ENCODE results near the gene CCDC195. TPM values are rescaled to one million over a fixed set of nuclear protein-coding genes. Genes with fewer than 3 reads are reported as not detected.

Gene CCDC195
- total RNA-seq, 2 donors from 2014 or later: not detected

- no peak overlapping the region for H3K27ac ChIP-seq
- H3K4me1 ChIP-seq: no peaks in the 10 kb centered on the region
- no peaks in the 10 kb centered on the region for H3K27me3 ChIP-seq
- H3K4me3 ChIP-seq: no peak overlapping the region
- DNase-seq: no peak
- intact Hi-C loops (cut with DNase I): no loop called here
- TF ChIP-seq, protein P1, sequence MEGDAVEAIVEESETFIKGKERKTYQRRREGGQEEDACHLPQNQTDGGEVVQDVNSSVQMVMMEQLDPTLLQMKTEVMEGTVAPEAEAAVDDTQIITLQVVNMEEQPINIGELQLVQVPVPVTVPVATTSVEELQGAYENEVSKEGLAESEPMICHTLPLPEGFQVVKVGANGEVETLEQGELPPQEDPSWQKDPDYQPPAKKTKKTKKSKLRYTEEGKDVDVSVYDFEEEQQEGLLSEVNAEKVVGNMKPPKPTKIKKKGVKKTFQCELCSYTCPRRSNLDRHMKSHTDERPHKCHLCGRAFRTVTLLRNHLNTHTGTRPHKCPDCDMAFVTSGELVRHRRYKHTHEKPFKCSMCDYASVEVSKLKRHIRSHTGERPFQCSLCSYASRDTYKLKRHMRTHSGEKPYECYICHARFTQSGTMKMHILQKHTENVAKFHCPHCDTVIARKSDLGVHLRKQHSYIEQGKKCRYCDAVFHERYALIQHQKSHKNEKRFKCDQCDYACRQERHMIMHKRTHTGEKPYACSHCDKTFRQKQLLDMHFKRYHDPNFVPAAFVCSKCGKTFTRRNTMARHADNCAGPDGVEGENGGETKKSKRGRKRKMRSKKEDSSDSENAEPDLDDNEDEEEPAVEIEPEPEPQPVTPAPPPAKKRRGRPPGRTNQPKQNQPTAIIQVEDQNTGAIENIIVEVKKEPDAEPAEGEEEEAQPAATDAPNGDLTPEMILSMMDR (IDR thresholded peaks at IDR 0.05): no peak
- H3K9ac ChIP-seq (ENCODE audit: low read depth in 2 of 2, low read length in 2 of 2): no peak overlapping the region
- no peaks in the 10 kb centered on the region for H3K9me3 ChIP-seq
- H3K36me3 ChIP-seq: no peaks in the 10 kb centered on the region
Observed at GRCh38 chr2:224711859-224712665, 4.1 kb downstream of the CCDC195 start.

DNA sequence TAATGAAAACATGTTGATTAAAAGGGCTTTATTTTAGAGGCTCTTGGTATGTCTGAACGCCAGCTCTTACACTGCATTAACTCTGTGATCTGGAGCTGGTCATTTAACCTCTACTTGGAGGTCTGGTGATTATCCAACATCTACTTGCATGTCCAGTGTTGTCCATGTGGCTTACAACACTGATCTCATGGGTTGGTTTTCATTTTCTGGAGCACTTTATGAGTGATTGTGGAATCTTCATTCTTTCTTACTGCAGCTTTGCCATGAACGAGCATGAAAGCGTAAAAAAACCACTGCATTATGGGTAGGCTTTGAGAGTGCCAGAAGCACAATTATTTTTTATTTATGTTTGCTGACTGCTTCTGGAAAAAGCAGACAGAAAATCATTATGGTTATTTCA, 4.8 kb downstream of the CCDC195 start:
- intact Hi-C loops (cut with DNase I): no loop called here
- H3K4me1 ChIP-seq: no peaks in the 10 kb centered on the region
- DNase-seq: no peak
- H3K9ac ChIP-seq (ENCODE audit: low read depth in 2 of 2, low read length in 2 of 2): no peak overlapping the region
- H3K9me3 ChIP-seq: no peaks in the 10 kb centered on the region
- H3K4me3 ChIP-seq: no peak overlapping the region
- H3K36me3 ChIP-seq: no peaks in the 10 kb centered on the region
- TF ChIP-seq, protein P1 (IDR thresholded peaks at IDR 0.05): no peak
- no peak overlapping the region for H3K27ac ChIP-seq
- no peaks in the 10 kb centered on the region for H3K27me3 ChIP-seq

GRCh38 chr2:224709301-224709700, 6.9 kb downstream of the CCDC195 start:
- H3K4me1 ChIP-seq: no peaks in the 10 kb centered on the region
- H3K9ac ChIP-seq (ENCODE audit: low read depth in 2 of 2, low read length in 2 of 2): no peak overlapping the region
- DNase-seq: no peak
- no peaks in the 10 kb centered on the region for H3K36me3 ChIP-seq
- intact Hi-C loops (cut with DNase I): no loop called here
- TF ChIP-seq, protein P1 (IDR thresholded peaks at IDR 0.05): no peak
- no peaks in the 10 kb centered on the region for H3K27me3 ChIP-seq
- H3K4me3 ChIP-seq: no peak overlapping the region
- no peaks in the 10 kb centered on the region for H3K9me3 ChIP-seq
- no peak overlapping the region for H3K27ac ChIP-seq

DNA sequence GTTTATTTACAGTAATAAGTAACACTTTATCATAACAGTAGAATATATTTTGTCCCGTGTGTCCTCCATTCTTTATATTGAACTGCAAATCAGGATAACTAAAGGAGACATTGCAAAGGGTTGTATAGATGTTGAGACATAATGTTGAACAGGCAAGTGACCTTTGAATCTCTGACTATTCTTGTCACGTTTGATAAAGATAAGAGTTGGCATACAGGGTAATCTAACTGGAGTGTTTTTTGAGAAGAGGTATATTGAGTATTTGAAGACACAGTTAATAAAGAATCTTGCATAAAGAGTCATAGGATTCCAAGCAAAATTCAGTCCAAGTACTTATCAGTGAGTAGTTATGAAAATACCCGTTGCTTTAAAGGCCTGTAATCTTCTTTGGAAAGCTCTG, 21.7 kb downstream of the CCDC195 start:
- no peak for DNase-seq
- H3K9me3 ChIP-seq: no peaks in the 10 kb centered on the region
- H3K9ac ChIP-seq (ENCODE audit: low read depth in 2 of 2, low read length in 2 of 2): no peak overlapping the region
- intact Hi-C loops (cut with DNase I): no loop called here
- H3K4me3 ChIP-seq: no peak overlapping the region
- H3K36me3 ChIP-seq: no peaks in the 10 kb centered on the region
- H3K4me1 ChIP-seq: no peaks in the 10 kb centered on the region
- TF ChIP-seq, protein P1 (IDR thresholded peaks at IDR 0.05): no peak
- no peak overlapping the region for H3K27ac ChIP-seq
- no peaks in the 10 kb centered on the region for H3K27me3 ChIP-seq

DNA sequence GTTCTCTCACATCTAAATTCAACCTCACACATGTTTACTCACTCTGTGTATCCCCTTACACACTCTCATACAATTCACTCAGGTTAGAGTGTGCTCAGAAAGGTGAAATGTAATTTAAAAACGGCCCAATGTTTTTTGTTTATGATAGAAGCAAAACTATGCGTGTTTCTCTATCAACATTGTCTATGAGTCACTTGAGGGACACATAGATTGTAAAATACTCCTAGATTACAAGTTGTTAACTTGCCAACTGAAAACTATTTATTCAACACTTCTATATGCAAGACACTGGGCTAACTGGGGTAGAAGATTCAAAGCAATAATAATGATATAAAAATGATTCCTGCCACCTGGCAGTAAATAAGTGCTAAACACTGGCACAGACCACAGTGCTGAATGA, 24.6 kb downstream of the CCDC195 start:
- Histone ChIP-seq H3K9ac (ENCODE audit: low read depth in 2 of 2, low read length in 2 of 2) (no peak overlapping the region), H3K27ac (no peak overlapping the region), H3K27me3 (no peaks in the 10 kb centered on the region), H3K36me3 (no peaks in the 10 kb centered on the region), H3K4me3 (no peak overlapping the region), H3K4me1 (no peaks in the 10 kb centered on the region), H3K9me3 (no peaks in the 10 kb centered on the region)
- intact Hi-C loops (cut with DNase I): no loop called here
- TF ChIP-seq, protein P1 (IDR thresholded peaks at IDR 0.05): no peak
- DNase-seq: no peak

Measured in colonic mucosa (tissue), 4 donors.